ENCODE data around the gene KRT2. TPM values are rescaled to one million over a fixed set of nuclear protein-coding genes. Genes with fewer than 3 reads are reported as not detected.

KRT2 gene
- total and polyA plus RNA-seq, 2 of the 4 experiments (the other 2 are of a cell fraction): not detected

DNA sequence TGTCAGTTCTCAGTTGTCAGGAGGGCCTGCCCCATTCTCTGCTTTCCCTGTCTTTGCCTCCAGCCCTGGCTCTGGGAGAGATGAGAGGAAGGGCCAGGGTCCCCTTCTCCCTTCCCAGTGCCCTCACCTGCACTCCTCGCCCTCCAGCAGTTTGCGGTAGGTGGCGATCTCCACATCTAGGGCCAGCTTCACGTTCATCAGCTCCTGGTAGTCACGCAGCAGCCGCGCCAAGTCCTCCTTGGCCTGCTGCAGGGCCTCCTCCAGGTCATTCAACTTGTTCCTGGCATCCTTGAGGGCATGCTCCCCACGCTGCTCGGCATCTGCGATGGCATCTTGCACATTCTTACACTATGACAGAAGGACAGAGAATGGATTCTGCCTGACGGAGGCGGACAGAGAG lies 5.4 kb downstream of the KRT2 start:
- BruUV-seq (replicated peaks): no TSS peak
- Histone ChIP-seq H4K91ac (ENCODE audit: insufficient read depth, low read depth, low read length) (no peak overlapping the region), H2AK9ac (replicated peaks; ENCODE audit: low read depth, low read length, poor library complexity) (no peak overlapping the region), H3K9ac (ENCODE audit: low read depth, low read length) (no peak overlapping the region), H4K20me1 (ENCODE audit: insufficient read depth, low read length) (no peaks in the 10 kb centered on the region), H3K14ac (replicated peaks; ENCODE audit: low read depth, low read length) (no peak overlapping the region), H3K9me3 (ENCODE audit: control insufficient read depth, insufficient read depth, low read length) (no peaks in the 10 kb centered on the region), H4K5ac (ENCODE audit: low read depth, low read length) (no peak overlapping the region), H3K27me3 (ENCODE audit: control insufficient read depth, insufficient read depth, low read length) (peaks cover 37% of the 10 kb centered on the region), H3K4ac (ENCODE audit: low read depth, low read length) (no peak overlapping the region), H3K4me2 (ENCODE audit: low read depth, low read length) (no peak overlapping the region), H4K8ac (ENCODE audit: low read depth in 2 of 2, low read length in 2 of 2) (no peak overlapping the region), H3K4me1 (ENCODE audit: control insufficient read depth, insufficient read depth, low read length) (no peaks in the 10 kb centered on the region), H3K4me3 (ENCODE audit: insufficient read depth, low read depth, low read length) (no peak overlapping the region), H3K9me1 (ENCODE audit: insufficient read depth, low read length) (no peaks in the 10 kb centered on the region), H3K36me3 (ENCODE audit: control insufficient read depth, insufficient read depth, low read length) (no peaks in the 10 kb centered on the region), H3K18ac (ENCODE audit: low read depth, low read length) (no peak overlapping the region), H2BK15ac (ENCODE audit: low read depth, low read length) (no peak overlapping the region), H2BK5ac (ENCODE audit: low read depth, low read length, poor library complexity, severe bottlenecking) (no peak overlapping the region), H2BK20ac (ENCODE audit: low read depth, low read length) (no peak overlapping the region), H3K27ac (ENCODE audit: insufficient read depth, low read length) (no peak overlapping the region), H3K79me1 (ENCODE audit: low read depth in 1 of 2, low read length in 2 of 2) (no peaks in the 10 kb centered on the region), H2BK120ac (ENCODE audit: low read depth, low read length) (no peak overlapping the region), H2AK5ac (ENCODE audit: low read depth, low read length) (no peak overlapping the region), H3K23ac (ENCODE audit: low read depth, low read length) (no peak overlapping the region), H2AFZ (replicated peaks; ENCODE audit: low read length, poor library complexity) (no peak overlapping the region), H3K56ac (ENCODE audit: extremely low read depth, insufficient read depth, low read length) (no peak overlapping the region)
- no peak for TF ChIP-seq FOS (IDR thresholded peaks at IDR 0.05; ENCODE audit: low read depth, low read length)
- no peak for TF ChIP-seq MAZ (IDR thresholded peaks at IDR 0.05; ENCODE audit: borderline replicate concordance, low read depth, low read length)
- TF ChIP-seq, protein P1, sequence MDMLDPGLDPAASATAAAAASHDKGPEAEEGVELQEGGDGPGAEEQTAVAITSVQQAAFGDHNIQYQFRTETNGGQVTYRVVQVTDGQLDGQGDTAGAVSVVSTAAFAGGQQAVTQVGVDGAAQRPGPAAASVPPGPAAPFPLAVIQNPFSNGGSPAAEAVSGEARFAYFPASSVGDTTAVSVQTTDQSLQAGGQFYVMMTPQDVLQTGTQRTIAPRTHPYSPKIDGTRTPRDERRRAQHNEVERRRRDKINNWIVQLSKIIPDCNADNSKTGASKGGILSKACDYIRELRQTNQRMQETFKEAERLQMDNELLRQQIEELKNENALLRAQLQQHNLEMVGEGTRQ (IDR thresholded peaks at IDR 0.05; ENCODE audit: low read depth, low read length): no peak
- TF ChIP-seq BHLHE40 (IDR thresholded peaks at IDR 0.05; ENCODE audit: low read depth, low read length): no peak
- TF ChIP-seq RAD21 (IDR thresholded peaks at IDR 0.05; ENCODE audit: low read length): no peak
- TF ChIP-seq RCOR1 (IDR thresholded peaks at IDR 0.05; ENCODE audit: insufficient replicate concordance, low read length): no peak
- TF ChIP-seq NFE2L2 (IDR thresholded peaks at IDR 0.05; ENCODE audit: low read depth, low read length): no peak
- TF ChIP-seq, protein P2, sequence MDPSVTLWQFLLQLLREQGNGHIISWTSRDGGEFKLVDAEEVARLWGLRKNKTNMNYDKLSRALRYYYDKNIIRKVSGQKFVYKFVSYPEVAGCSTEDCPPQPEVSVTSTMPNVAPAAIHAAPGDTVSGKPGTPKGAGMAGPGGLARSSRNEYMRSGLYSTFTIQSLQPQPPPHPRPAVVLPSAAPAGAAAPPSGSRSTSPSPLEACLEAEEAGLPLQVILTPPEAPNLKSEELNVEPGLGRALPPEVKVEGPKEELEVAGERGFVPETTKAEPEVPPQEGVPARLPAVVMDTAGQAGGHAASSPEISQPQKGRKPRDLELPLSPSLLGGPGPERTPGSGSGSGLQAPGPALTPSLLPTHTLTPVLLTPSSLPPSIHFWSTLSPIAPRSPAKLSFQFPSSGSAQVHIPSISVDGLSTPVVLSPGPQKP (IDR thresholded peaks at IDR 0.05; ENCODE audit: borderline replicate concordance, low read depth, low read length): no peak
- TF ChIP-seq, protein P3, sequence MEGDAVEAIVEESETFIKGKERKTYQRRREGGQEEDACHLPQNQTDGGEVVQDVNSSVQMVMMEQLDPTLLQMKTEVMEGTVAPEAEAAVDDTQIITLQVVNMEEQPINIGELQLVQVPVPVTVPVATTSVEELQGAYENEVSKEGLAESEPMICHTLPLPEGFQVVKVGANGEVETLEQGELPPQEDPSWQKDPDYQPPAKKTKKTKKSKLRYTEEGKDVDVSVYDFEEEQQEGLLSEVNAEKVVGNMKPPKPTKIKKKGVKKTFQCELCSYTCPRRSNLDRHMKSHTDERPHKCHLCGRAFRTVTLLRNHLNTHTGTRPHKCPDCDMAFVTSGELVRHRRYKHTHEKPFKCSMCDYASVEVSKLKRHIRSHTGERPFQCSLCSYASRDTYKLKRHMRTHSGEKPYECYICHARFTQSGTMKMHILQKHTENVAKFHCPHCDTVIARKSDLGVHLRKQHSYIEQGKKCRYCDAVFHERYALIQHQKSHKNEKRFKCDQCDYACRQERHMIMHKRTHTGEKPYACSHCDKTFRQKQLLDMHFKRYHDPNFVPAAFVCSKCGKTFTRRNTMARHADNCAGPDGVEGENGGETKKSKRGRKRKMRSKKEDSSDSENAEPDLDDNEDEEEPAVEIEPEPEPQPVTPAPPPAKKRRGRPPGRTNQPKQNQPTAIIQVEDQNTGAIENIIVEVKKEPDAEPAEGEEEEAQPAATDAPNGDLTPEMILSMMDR (conservative IDR thresholded peaks at IDR 0.05; ENCODE audit: low read depth, low read length): no peak
- no peak for TF ChIP-seq SMC3 (IDR thresholded peaks at IDR 0.05; ENCODE audit: low read depth, low read length)
- ATAC-seq (ENCODE audit: low read depth): no peak
- dilution Hi-C loops (cut with HindIII; ENCODE audit: low sequenced_read_pairs, unreplicated experiment) (no loop called here), intact Hi-C loops (cut with micrococcal nuclease) (no loop called here), in situ Hi-C loops (cut with MboI; ENCODE audit: low sequenced_read_pairs) (no loop called here)
- CTCF ChIA-PET: no interaction called here
- POLR2A ChIA-PET (ENCODE audit: unreplicated experiment): no interaction called here
- WGBS, 2 experiments (ENCODE audit: extremely low coverage in 2 of 2, insufficient read length in 1 of 2): 78% methylated on average over 6 of the region's 12 CpGs; no CpG with 5 or more reads in 1 of the 2 experiments
- DNase-seq: no peak

Data from IMR-90 (cell line).